Islet of Langerhans (tissue), 1 donor: ENCODE data around the gene COQ6.
"Not testable (repeated sequence)": the region's sequence is repeated elsewhere in the genome, so short reads cannot be mapped to it uniquely, and the experiment has no call there.

Experiments
- FAIRE-seq: peaks from one replicate; lab custom pipeline; 2011; peaks lifted over from hg19 to GRCh38; lab: Jason Lieb, UNC

Gene COQ6

DNA sequence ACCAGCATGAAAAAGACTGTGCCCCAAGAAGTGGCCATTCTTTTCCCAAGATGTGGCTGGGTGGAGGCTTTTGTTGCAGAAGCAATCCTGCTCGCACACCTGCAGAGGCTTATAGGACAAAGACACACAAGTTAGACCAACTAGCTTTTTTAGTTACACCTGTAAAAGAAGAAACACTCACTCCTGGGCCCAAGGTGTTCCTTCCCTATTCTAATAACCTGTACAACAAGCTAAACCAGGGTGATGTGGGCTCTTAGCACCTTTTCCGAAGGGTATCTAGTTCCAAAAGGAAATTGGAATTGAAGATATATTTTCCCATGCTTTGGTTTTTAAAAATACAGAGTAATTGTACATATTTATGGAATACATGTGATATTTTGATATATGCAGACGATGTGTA lies 38.0 kb downstream of the COQ6 start:
- no peak for FAIRE-seq

DNA sequence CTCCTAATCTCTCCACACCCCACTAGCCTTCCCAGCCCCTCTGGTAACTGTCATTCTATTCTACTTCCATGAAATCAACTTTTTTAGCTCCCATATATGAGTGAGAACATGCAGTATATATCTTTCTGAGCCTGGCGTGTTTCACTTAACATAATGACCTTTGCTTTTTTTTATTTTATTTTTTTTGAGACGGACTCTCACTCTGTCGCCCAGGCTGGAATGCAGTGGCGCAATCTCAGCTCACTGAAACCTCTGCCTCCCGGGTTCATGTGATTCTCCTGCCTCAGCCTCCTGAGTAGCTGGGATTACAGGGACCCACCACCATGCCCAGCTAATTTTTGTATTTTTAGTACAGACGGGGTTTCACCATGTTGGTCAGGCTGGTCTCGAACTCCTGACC lies 38.6 kb downstream of the COQ6 start:
- FAIRE-seq: not testable (repeated sequence)

DNA sequence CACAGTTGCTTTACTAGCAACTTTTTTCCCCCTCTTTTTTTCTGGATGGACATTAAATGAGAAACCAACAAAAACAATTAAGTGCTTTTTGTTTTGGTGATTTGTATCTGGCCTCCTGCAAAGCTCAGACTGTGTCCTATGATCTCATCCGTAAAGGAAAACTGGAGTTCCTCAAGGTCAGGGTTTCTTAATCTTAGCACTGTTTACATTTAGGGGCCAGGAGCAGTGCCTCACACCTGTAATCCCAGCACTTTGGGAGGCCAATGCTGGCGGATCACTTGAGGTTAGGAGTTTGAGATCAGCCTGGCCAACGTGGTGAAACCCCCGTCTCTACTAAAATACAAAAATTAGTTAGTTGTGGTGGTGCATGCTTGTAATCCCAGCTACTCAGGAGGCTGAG lies 41.0 kb downstream of the COQ6 start:
- no peak for FAIRE-seq

DNA sequence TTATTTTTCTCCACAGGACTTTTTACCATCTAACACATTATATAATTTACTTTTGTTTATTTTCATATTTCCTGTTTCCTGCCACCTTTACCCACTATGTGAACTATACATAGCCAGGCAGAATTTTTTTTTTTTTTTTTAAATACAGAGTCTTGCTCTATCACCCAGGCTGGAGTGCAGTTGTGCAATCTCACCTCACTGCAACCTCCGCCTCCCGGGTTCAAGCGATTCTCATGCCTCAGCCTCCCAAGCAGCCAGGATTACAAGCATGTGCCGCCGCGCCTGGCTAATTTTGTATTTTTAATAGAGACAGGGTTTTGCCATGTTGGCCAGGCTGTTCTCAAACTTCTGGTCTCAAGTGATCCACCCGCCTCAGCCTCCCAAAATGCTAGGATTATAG lies 44.8 kb downstream of the COQ6 start:
- FAIRE-seq: not testable (repeated sequence)

DNA sequence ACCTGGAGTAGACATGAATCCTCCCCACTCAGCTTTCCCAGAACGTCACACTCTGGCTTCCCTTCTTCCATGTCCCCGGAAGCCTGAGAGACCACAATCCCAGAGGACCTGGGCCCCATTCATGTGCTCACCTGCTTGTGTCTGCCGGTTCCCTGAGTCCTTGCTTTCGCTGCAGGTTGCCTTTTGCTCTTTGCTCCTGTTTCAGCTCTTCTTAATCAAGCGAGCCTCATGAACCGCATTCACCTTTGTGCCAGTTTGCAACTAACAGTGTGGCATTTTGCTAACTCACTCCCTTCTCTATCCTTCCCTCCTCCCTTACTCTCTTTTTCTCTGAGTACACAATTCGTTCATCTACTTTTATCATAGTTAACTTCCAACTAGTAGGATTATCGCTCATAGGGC lies 45.9 kb downstream of the COQ6 start:
- no peak for FAIRE-seq

DNA sequence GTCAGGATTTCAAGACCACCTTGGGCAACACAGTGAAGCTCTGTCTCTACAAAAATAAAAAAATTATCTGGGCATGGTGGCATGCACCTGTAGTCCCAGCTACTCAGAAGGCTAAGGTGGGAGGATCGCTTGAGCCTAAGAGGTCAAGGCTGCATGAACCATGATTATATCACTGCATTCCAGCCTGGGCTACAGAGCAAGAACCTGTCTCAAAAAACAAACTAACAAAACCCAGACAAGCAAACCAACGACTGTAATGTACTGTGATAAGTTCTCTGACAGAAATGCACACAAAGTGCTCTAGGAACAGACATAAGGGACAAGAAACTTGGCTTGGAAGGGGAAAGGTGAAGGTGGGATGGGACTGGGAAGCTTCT lies 46.6 kb downstream of the COQ6 start:
- FAIRE-seq: no peak

DNA sequence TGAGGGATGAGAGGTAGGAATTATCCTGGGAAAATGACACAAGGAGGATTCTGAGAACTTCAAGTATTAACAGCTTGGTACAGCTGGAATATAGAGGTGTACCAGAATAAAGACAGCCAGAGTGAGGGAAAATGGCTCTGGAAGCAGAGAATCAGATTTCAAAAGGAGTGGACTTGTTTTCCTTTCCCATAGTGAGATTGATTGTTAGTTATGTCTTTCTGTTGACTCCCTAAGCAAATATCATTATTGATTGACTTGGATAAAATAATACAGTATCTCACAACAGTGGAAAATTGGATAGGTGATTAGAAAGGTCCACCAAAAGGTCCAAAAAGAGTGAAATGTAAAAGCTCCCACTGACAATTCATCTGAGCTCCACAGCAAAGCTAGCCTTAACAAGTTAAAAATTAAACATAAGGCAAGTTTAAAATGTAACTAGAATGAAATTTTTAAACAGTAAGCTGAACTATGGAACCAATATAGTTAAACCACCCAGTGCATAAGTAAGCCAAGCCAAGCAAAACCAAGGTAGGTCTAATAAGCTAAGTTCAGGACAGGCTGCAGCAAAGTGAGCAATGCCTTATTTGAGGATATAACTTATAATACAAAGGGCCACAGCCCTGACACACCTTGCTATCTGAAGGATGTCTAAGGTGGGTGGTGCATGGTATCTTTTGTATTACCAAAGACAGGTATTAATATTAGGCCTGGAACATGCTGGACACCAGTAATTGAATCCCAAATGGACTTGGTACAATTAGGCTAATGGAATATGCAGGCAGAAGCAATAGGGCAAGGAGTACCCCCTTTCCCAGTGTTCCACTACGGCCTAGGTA lies 47.2 kb downstream of the COQ6 start:
- FAIRE-seq: no peak

DNA sequence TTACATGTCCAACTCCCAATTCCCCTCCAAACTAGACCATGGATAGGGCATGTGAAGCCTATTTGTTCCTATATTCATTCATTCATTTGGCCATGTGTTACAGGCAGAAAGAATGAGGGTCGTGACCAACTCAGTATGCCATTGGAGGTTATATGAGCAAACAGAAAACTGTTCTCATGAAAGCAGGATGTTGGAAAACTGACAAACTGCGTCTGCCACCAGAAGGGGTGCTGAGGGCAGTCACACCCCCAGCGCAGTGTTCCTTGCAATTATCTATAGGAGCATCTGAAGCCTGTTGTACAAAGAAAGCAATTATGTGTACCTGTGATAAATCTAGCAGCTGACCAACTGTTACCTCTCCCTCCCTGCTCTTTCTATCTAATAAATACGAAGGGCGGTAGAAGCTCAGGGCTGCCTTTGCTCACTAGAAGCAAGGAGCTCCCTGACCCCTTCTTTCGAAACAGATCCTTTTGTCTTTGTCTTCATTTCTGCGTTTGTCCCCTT lies 47.9 kb downstream of the COQ6 start:
- FAIRE-seq: no peak

DNA sequence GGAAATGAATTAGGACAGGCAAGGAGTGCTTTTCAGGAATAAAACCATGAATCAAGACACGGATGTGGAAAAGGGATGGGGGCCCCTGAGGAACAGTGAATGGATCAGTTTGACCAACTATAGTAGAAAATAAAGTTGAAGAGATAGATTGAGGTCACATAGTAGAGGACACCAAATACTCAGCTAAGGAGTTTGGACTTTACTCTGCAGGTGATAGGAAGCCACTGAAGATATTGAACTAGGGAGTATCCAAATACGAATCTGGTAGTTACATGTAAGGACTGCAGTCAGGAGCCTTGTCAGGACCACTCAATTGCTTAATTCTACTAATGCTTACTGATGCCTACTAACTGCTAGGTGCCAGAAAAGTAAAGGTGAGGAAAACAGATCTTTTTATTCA lies 48.6 kb downstream of the COQ6 start:
- no peak for FAIRE-seq

DNA sequence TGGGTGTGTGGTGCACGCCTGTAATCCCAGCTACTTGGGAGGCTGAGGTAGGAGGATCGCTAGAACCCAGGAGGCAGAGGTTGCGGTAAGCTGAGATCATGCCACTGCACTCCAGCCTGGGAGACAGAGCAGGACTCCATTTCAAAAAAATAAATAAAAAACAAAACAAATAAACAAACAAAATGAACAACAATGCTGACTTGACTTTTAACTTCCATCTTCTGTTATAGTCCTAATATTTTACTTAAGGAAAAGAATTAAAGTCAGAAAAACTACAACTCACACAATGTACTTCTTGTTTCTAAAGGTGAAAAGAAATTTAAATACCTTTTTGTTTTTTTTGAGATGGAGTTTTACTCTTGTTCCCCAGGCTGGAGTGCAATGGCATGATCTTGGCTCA lies 55.6 kb downstream of the COQ6 start:
- not testable (repeated sequence) for FAIRE-seq

DNA sequence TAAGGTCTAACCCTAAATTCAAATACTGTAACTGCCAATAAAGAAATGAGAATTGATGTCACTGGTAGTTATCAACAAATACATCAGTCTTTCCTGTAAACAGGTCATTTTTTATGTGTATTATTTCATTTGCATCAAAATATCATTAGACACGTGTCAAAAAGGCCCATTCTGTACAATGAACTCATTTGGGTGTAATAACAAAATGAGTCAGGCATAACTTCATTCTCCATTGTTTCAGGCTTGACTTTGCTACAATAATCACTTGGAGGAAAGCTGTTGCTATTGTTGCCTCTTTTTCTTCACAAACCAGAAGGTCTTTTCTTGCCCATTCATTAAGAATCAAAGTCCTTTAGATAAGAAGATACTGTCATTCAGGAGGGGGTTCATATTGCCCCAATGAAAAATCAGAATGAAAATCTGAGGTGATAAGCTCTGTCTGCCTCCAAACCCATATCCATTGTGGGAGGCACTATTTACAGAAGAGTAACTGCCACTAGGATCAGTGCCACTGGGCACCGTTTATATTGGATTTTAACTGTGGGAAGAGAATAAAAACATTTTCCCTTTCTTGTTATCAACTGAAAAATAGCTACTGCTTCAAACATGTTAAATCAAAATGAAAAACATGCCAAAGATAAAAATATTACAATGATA lies 58.9 kb downstream of the COQ6 start:
- FAIRE-seq: no peak
